Immature natural killer cell (primary cell): ENCODE data around the gene SRRD. TPM values are rescaled to one million over a fixed set of nuclear protein-coding genes. Genes with fewer than 3 reads are reported as not detected.
A peak's percentile ranks its signal among the peaks of the same experiment; 100 is the strongest.

Source experiments
- DNase-seq, 3 donors: peaks; one replicate each; pipeline ENCODE4 v3.0.0; 2022; ENCODE audit warnings: mixed read lengths in 1 of 3
- H3K27ac Mint-ChIP-seq, 6 donors: one replicate each; pipeline ENCODE4 v1.8.0; 2020; ENCODE audit warnings: mixed read lengths in 6 of 6, mild to moderate bottlenecking in 5 of 6, inconsistent platforms in 4 of 6, moderate library complexity in 3 of 6
- H3K27me3 Mint-ChIP-seq, 3 donors: one replicate each; pipeline ENCODE4 v1.8.0; 2020 to 2021; ENCODE audit warnings: low read depth in 3 of 3, mild to moderate bottlenecking in 3 of 3, mixed read lengths in 3 of 3, moderate library complexity in 3 of 3, inconsistent platforms in 1 of 3
- H3K36me3 Mint-ChIP-seq, 3 donors: one replicate each; pipeline ENCODE4 v1.8.0; 2020; ENCODE audit warnings: mixed read lengths in 3 of 3, inconsistent platforms in 2 of 3, mild to moderate bottlenecking in 2 of 3
- H3K4me1 Mint-ChIP-seq, 2 donors: one replicate each; pipeline ENCODE4 v1.8.0; 2020; ENCODE audit warnings: inconsistent platforms in 2 of 2, mild to moderate bottlenecking in 2 of 2, mixed read lengths in 2 of 2, moderate library complexity in 1 of 2
- H3K4me3 Mint-ChIP-seq, 5 donors: one replicate each; pipeline ENCODE4 v1.8.0; 2020; ENCODE audit warnings: mild to moderate bottlenecking in 5 of 5, mixed read lengths in 5 of 5, inconsistent platforms in 3 of 5, moderate library complexity in 3 of 5
- H3K9me3 Mint-ChIP-seq, 6 donors: one replicate each; pipeline ENCODE4 v1.8.0; 2020; ENCODE audit warnings: mild to moderate bottlenecking in 6 of 6, mixed read lengths in 6 of 6, inconsistent platforms in 4 of 6, moderate library complexity in 3 of 6
- polyA plus RNA-seq, 3 donors: library from polyadenylated mRNA; unstranded; fragments of 300-500 nt; fragmentation: Illumina TruSeq; gene quantifications; one replicate each; pipeline ENCODE4 v1.2.3, GENCODE V29; 2021

SRRD gene
- polyA plus RNA-seq, 3 donors from 2014 or later, result 17.5 to 34.3 (median 27.6) TPM

DNA sequence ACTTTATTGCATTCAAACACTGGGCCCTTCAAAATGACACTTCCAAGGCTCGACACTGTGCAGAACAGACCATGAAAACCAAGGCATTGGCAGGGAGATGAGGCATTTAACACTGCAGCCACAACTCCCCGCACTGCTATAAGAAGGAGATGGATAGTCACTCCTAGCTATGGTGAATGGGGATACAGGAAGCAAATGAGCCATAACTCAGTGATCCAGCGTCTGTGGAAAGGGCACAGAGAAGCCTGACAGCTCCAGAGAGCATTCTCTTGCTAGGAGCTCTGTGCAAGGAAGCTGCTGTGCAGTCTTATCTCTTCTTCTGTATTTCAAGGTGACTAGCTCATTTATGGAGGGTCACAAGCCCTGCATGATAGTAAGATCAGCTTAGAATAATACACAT, 21.0 kb upstream of the SRRD start:
- peaks cover 0 to 2% (median 0%) of the 10 kb centered on the region in 3 donors for H3K27me3 Mint-ChIP-seq
- no peaks in the 10 kb centered on the region for H3K4me1 Mint-ChIP-seq
- DNase-seq, result no peak
- no peak overlapping the region for H3K4me3 Mint-ChIP-seq
- peaks cover 2 to 43% (median 15%) of the 10 kb centered on the region in 3 donors for H3K36me3 Mint-ChIP-seq
- peak overlapping the region in 1 of 6 donors; percentile 30 for H3K27ac Mint-ChIP-seq
- no peaks in the 10 kb centered on the region for H3K9me3 Mint-ChIP-seq

DNA sequence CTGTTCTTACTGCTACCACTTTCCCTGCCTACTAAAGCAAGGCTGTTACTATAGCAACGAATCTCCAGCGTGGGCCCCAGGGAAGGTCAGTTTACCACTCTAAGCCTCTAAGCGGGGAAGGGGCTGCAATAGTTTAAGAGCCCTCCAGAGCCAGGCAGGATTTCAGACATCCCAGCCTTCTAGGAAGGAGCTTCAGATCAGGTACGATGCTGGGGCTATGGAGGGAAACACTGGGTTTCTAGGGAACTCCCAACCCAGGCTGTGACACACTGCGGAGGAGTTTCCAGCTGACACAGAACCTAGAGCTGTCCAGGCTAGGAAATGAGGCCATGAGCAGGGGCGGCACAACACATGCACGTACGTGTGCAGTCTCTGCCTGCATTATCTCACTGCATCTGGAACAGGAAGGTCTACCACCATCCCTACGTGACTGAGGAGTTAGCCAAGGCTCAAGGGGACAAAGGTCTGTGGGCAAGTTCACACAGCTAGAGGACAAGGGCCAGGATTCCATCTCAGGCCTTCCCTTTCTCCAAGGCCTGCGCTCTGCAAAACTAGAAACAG, 20.5 kb upstream of the SRRD start:
- no peak overlapping the region for H3K4me3 Mint-ChIP-seq
- peaks cover 0 to 2% (median 0%) of the 10 kb centered on the region in 3 donors for H3K27me3 Mint-ChIP-seq
- H3K27ac Mint-ChIP-seq, result no peak overlapping the region
- no peaks in the 10 kb centered on the region for H3K4me1 Mint-ChIP-seq
- DNase-seq, result no peak
- peaks cover 3 to 41% (median 13%) of the 10 kb centered on the region in 3 donors for H3K36me3 Mint-ChIP-seq
- H3K9me3 Mint-ChIP-seq, result no peaks in the 10 kb centered on the region

DNA sequence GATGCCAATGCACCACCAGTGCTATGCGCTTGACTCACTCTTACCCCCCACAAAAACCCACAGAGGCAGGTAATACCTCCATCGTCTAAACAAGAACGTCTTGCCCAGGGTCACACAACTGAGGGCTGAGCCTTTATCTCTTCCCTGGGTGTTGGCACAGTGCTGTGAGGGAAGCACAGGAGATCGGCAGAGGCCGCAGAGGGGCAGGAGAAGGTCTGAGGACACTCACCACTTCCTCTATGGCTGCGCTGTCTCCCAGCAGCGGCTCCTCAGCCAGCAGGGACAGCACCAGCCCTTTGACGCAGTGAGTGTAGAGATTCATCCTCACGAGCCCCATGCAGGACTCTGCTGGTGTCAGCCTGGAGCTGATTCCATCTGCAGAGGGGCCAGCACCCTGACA, 20.0 kb upstream of the SRRD start:
- H3K27me3 Mint-ChIP-seq, result peaks cover 0 to 2% (median 0%) of the 10 kb centered on the region in 3 donors
- H3K36me3 Mint-ChIP-seq, result peaks cover 6 to 46% (median 16%) of the 10 kb centered on the region in 3 donors
- no peaks in the 10 kb centered on the region for H3K9me3 Mint-ChIP-seq
- no peak overlapping the region for H3K4me3 Mint-ChIP-seq
- no peaks in the 10 kb centered on the region for H3K4me1 Mint-ChIP-seq
- no peak overlapping the region for H3K27ac Mint-ChIP-seq
- DNase-seq, result no peak

GRCh38 chr22:26464312-26464711, 19.4 kb upstream of the SRRD start:
- Mint-ChIP-seq H3K9me3 (no peaks in the 10 kb centered on the region), H3K27ac (no peak overlapping the region), H3K4me3 (no peak overlapping the region), H3K36me3 (peaks cover 12 to 52% (median 22%) of the 10 kb centered on the region in 3 donors), H3K27me3 (peaks cover 0 to 2% (median 0%) of the 10 kb centered on the region in 3 donors), H3K4me1 (no peaks in the 10 kb centered on the region)
- no peak for DNase-seq

DNA sequence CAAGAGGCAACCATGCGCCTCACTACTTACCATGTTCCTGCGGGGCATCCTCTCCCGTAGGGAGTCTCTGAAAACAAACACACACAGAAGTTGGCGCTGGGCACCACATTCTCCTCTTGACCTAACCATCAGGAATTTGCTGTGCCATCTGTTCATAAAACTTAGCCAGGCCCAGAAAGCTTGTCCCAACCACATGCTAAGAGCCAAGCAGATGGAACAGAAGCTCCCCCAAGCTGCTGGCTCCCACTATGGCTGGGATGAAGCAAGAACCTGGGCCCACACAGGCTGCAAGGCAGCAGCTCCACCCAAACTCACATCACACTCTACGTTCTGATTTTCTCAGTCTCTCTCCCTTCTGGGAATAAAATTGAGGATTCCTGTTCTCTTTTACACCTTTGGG, 17.5 kb upstream of the SRRD start:
- H3K27ac Mint-ChIP-seq, result no peak overlapping the region
- H3K4me1 Mint-ChIP-seq, result no peaks in the 10 kb centered on the region
- H3K27me3 Mint-ChIP-seq, result peaks cover 0 to 2% (median 0%) of the 10 kb centered on the region in 3 donors
- DNase-seq, result no peak
- H3K9me3 Mint-ChIP-seq, result no peaks in the 10 kb centered on the region
- no peak overlapping the region for H3K4me3 Mint-ChIP-seq
- peaks cover 24 to 58% (median 30%) of the 10 kb centered on the region in 3 donors for H3K36me3 Mint-ChIP-seq

DNA sequence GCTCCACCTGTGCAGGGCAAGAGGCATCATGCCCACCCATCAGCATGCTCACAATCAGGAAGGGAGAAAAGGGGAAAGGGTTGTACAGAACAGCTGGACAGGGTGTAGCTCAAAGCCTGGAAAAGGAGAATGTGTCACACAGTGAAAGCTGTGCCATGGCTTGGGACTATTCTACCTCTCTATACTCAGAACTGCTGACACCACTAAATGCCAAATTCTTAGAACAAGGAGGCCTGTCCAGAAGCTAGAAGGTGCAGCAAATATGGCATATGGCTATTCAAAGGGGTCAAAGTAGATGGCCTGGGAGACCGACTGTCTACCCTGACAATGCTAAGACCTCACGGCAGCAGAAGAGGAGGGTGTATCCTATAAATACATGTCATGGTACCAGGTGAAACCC, 12.9 kb upstream of the SRRD start:
- Mint-ChIP-seq H3K36me3 (peaks cover 24 to 67% (median 36%) of the 10 kb centered on the region in 3 donors), H3K27me3 (peaks cover 0 to 3% (median 0%) of the 10 kb centered on the region in 3 donors), H3K4me1 (peaks cover 11 to 13% of the 10 kb centered on the region in 2 donors), H3K4me3 (no peak overlapping the region), H3K27ac (no peak overlapping the region), H3K9me3 (no peaks in the 10 kb centered on the region)
- no peak for DNase-seq

DNA sequence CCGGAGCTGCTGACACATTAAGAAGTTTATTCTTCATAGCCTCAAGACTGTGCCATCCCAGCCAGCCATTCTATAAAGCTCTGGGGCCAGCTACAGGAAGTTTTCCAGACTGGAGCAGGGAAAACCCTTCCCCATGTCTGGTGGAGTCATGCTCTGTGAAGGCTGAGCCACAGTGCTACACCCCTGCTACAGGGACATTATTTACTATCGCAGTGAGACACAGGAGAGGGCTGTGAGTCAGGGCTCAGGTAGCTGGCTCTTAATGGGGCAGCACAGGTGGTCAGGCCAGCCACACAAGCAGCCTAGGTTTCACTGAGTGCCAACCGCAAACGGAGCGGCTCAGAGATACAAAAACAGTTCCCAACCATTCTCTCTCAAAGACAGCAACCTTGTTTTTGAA, 12.2 kb upstream of the SRRD start:
- H3K4me1 Mint-ChIP-seq, result peaks cover 11 to 13% of the 10 kb centered on the region in 2 donors
- H3K9me3 Mint-ChIP-seq, result no peaks in the 10 kb centered on the region
- H3K4me3 Mint-ChIP-seq, result no peak overlapping the region
- DNase-seq, result no peak
- peaks cover 25 to 61% (median 33%) of the 10 kb centered on the region in 3 donors for H3K36me3 Mint-ChIP-seq
- H3K27me3 Mint-ChIP-seq, result peaks cover 0 to 3% (median 0%) of the 10 kb centered on the region in 3 donors
- no peak overlapping the region for H3K27ac Mint-ChIP-seq

- H3K27me3 Mint-ChIP-seq, result peaks cover 0 to 3% (median 0%) of the 10 kb centered on the region in 3 donors
- no peak for DNase-seq
- H3K9me3 Mint-ChIP-seq, result no peaks in the 10 kb centered on the region
- H3K27ac Mint-ChIP-seq, result peak overlapping the region; percentile 71 to 87 (median 84)
- H3K4me1 Mint-ChIP-seq, result peaks cover 25 to 28% of the 10 kb centered on the region in 2 donors
- H3K36me3 Mint-ChIP-seq, result peaks cover 23 to 61% (median 31%) of the 10 kb centered on the region in 3 donors
- peak overlapping the region; percentile 39 to 81 (median 70) for H3K4me3 Mint-ChIP-seq
Measured at GRCh38 chr22:26474682-26475081, 9.0 kb upstream of the SRRD start.

GRCh38 chr22:26476705-26477340, 6.9 kb upstream of the SRRD start:
- peaks cover 38 to 40% of the 10 kb centered on the region in 2 donors for H3K4me1 Mint-ChIP-seq

GRCh38 chr22:26477341-26477731, 6.3 kb upstream of the SRRD start:
- Mint-ChIP-seq H3K4me3 (no peak overlapping the region), H3K27me3 (peaks cover 0 to 4% (median 0%) of the 10 kb centered on the region in 3 donors), H3K36me3 (peaks cover 15 to 44% (median 24%) of the 10 kb centered on the region in 3 donors), H3K27ac (peak overlapping the region in 2 of 6 donors; percentile 18 to 22), H3K4me1 (peaks cover 43 to 45% of the 10 kb centered on the region in 2 donors), H3K9me3 (no peaks in the 10 kb centered on the region)
- DNase-seq, result no peak

More at GRCh38 chr22:26476705-26477340, 6.9 kb upstream of the SRRD start:
- Mint-ChIP-seq H3K36me3 (peaks cover 15 to 49% (median 24%) of the 10 kb centered on the region in 3 donors), H3K27ac (peak overlapping the region in 3 of 6 donors; percentile 18 to 47 (median 18)), H3K9me3 (no peaks in the 10 kb centered on the region), H3K27me3 (peaks cover 0 to 3% (median 0%) of the 10 kb centered on the region in 3 donors), H3K4me3 (no peak overlapping the region)
- DNase-seq, result no peak

DNA sequence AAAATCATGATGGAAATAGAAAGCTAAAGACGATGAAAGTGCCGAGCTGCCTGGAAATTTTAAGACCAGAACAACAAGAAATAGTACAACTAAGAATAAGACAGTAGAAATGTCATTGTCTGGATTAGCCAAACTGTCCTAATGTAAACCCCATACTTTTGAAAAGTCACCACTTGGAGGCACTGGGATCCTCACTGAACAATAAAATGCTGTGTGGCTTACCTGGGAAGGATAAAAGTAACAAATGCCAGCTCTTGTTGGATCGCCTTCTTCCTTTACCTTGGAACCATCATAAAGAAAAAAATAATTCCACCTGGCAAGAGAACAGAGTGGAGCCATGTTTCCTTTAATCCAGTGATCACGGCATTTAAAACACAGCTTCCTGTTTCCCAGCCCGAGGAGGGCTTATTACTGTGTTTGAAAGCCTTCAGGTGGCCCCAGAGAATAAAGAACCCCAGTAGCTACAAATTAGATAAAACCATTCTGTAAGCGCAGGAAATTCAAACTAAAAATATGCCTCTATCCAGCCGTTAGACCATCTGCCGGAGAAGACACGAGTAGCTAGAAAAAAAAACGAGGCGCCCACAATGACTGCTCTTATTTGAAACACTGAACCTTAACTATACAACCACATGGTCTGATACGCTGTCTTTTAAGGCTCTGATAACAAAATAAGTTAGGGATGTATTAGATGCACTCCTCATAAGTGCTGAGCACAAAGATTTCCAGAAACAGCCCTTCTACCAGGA, 4.5 kb upstream of the SRRD start:
- Mint-ChIP-seq H3K27me3 (peaks cover 4 to 15% (median 9%) of the 10 kb centered on the region in 3 donors), H3K9me3 (no peaks in the 10 kb centered on the region), H3K36me3 (peaks cover 15 to 32% (median 16%) of the 10 kb centered on the region in 3 donors)

GRCh38 chr22:26479792-26480610, 3.7 kb upstream of the SRRD start:
- Mint-ChIP-seq H3K4me1 (peaks cover 56 to 57% of the 10 kb centered on the region in 2 donors), H3K36me3 (peaks cover 15 to 26% (median 16%) of the 10 kb centered on the region in 3 donors), H3K27ac (peak overlapping the region; percentile 3 to 58 (median 16)), H3K4me3 (peak overlapping the region in 3 of 5 donors; percentile 3 to 52 (median 18)), H3K27me3 (peaks cover 6 to 17% (median 10%) of the 10 kb centered on the region in 3 donors), H3K9me3 (no peaks in the 10 kb centered on the region)
- DNase-seq, result no peak

More for the DNA sequence above, 4.5 kb upstream of the SRRD start:
- Mint-ChIP-seq H3K4me3 (peak overlapping the region; percentile 5 to 52 (median 19)), H3K4me1 (peaks cover 56 to 57% of the 10 kb centered on the region in 2 donors), H3K27ac (peak overlapping the region in 5 of 6 donors; percentile 9 to 63 (median 46))
- DNase-seq, result no peak

GRCh38 chr22:26480611-26480932, 3.1 kb upstream of the SRRD start:
- Mint-ChIP-seq H3K4me1 (peaks cover 61% of the 10 kb centered on the region in 2 donors), H3K9me3 (no peaks in the 10 kb centered on the region), H3K27ac (peak overlapping the region in 3 of 6 donors; percentile 9 to 58 (median 27)), H3K27me3 (peaks cover 6 to 16% (median 10%) of the 10 kb centered on the region in 3 donors), H3K4me3 (no peak overlapping the region), H3K36me3 (peaks cover 15 to 26% (median 16%) of the 10 kb centered on the region in 3 donors)
- DNase-seq, result no peak
